GM21526 (cell line): ENCODE data around the gene KRT4.
"Not testable (repeated sequence)": the region's sequence is repeated elsewhere in the genome, so short reads cannot be mapped to it uniquely, and the experiment has no call there.

Experiments used
- ATAC-seq: cut with Tn5 transposase; IDR thresholded peaks from one replicate; pipeline ENCODE4 v1.9.1; 2021; ENCODE audit warnings: moderate library complexity; ENCODE audit not compliant: unreplicated experiment, low FRiP score

The KRT4 gene

DNA sequence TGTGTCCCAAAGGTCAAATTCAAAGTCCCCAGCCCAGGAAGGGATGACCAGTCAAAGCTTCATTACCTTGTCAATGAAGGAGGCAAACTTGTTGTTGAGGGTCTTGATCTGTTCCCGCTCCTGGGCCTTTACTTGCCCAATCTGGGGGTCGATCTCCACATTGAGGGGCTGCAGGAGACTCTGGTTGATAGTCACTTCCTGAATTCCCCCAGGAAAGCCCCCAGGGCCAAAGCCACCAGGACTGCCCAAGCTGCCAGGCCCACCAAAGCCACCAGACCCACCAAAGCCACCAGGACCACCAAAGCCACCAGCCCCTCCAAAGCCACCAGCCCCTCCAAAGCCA is 18.6 kb downstream of the KRT4 start:
- not testable (repeated sequence) for ATAC-seq

- ATAC-seq = no peak
These were observed 19.2 kb downstream of the KRT4 start for GRCh38 chr12:52794479-52795331.

DNA sequence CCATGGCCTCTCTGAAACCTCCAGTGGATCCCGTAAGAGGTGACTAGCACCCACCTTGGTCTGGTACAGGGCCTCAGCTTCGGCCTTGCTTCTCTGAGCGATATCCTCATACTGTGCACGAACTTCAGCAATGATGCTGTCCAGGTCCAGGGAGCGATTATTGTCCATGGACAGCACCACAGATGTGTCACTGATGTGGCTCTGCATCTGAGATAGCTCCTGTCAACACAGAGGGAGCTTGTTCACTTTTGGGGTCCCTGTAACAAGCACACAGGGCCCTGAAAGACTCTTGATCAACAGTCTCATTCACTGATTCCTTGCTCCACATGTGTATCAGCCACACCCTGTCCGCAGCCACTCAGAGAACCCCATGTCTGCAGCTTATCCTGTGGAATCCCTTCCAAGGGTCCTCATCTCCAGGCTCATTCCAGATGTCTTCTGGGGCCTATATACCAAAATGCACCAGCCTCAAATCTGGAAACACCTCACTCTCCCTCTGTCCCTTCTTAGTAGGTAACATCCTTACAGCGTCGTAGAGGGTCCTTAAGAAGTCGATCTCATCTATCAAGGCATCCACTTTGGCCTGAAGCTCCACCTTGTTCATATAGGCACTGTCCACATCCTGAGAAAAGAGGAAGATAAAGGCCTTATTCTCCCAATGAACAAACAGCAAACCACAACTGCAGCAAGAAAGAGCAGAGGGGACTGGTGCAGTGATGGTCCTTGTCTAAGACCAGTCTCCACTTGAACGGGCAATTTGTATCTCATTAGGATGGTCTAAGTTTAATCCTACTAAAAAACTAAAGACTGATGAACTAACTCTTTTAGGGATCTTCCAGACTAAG is 21.5 kb downstream of the KRT4 start:
- no peak for ATAC-seq

GRCh38 chr12:52791271-52792184 is 22.4 kb downstream of the KRT4 start:
- no peak for ATAC-seq

DNA sequence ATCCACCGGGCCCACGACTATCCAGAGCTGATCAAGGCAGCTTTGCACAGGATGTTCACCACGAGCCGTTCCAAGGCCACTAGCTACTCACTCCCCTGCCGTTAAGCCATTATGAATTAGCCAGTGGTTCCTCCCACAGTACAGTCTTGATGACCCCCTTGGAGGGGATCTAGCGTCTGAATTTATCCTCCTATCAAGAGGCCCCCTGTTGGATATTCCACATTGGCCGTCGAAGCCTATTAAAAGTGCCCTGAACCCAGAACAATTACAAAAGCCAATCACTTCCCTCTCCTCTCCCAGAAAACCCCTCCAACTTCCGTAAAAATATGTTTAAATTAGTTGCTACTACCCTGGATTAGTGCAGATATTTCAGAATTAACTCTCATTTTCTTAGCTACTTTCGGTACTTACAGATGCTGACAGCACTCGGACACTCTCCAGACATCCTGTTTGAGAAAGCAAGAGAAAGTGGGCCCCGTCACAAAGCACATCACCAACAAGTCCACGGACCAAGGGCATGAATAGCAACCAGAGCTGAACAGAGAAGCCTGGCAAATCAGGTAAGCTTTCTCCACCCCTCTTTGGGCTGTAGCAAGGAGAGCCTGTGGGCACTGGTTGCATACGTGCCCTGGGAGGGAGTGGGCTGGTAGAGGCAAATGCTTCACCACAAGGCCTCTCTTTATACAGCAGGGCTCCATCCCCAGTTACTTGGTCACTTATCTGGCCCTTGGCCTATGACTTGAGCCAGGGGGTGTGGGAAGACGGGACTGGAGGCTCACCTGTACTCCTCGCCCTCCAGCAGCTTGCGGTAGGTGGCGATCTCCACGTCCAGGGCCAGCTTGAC is 23.3 kb downstream of the KRT4 start:
- ATAC-seq = no peak

DNA sequence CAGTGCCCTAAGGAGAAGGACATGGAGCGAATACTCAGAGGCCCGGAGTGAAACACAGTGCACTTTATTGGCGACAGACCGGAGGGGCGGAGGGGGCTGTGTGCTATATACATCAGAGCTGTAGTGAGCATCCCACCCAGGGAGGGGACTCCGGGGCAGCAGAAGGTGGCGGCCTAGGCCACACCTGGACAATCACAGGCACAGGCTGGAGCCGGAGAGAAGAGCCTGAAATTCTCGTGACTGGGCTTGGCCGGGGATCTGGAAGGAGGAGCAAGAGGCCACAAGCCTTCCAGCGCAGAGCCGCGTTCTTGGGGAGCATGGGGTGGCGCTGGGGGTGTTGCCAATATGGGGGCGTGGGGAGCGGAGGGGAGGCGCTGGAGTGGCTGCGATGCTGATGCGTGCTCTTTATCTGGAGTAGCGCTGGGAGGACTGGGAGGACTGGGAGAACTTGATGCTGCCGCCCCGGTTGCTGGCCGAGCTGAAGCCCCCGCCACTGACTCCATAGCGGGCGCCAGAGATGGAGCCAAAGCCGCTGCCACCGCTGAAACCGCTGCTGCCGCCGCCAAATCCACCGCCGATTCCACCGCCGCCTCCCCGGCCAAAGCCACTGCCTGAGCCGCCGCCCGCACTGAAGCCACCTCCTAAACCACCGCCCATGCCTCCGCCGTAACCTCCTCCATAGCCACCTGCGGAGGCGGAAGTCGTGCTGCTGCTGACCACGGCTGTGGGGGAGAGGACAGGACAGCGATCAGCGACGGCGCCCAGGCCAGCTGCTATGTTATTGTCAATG is 24.1 kb downstream of the KRT4 start:
- ATAC-seq = no peak

- ATAC-seq = no peak
These were observed 24.9 kb downstream of the KRT4 start for GRCh38 chr12:52788876-52789636.

- ATAC-seq = no peak
These were observed 25.6 kb downstream of the KRT4 start for GRCh38 chr12:52788192-52788875.

DNA sequence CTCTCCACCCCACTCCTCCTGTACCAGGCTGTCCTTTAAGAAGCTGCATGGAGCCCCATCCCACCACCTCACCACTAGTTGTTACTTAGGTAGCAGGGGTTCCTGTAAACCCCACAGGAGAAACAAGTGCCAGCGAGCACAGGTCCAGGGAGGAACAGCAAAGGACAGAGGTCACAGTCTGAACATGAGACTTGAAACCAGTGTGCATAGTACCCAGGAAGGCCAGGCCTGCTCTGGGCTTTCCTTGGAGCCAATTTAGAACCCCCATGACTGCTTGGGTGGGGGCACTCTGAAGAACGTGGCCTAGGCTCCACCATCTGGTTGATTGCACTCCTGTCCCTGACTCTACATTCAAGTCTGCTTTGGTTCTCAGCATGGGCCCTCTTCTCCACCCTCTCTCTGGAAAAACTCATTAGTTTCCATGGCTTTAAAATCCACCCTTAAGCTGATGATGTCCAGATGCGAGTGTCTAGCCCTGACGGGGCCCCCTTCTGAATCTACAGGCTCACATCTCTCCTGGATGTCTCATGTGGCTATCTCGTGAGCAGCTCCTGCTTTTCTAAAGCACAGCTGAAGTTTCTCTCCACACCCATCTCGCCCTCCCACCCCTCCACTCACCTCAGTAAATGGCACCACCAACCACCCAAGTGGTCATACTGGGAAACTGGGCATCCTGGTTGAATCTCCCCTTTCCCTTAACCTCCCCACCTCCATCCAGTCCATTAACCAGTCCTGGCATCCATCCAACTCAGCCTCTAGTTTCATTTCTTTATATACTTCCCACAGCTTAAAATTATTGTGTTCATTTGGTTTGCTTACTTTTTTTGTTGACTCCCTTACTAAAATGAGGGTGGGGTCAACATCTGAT is 26.4 kb downstream of the KRT4 start:
- no peak for ATAC-seq

DNA sequence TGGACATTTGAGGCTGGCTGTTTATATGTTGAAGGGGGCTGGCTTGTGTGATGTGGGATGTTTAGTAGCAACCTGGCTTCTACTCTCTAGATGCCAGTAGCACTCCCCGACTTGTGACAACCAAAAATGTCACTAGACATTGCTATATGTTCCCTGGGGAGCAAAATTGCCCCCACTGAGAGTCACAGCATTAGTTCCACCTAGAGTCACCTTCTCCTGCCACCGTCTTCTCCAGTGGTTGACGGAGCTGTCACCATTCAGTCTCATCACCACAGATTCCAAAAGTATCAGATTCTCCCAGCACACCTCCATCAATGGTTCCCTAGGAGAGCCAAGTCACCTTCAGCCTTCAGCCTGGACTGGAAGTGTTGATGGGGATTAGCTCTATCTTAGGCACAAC is 29.0 kb downstream of the KRT4 start:
- no peak for ATAC-seq

DNA sequence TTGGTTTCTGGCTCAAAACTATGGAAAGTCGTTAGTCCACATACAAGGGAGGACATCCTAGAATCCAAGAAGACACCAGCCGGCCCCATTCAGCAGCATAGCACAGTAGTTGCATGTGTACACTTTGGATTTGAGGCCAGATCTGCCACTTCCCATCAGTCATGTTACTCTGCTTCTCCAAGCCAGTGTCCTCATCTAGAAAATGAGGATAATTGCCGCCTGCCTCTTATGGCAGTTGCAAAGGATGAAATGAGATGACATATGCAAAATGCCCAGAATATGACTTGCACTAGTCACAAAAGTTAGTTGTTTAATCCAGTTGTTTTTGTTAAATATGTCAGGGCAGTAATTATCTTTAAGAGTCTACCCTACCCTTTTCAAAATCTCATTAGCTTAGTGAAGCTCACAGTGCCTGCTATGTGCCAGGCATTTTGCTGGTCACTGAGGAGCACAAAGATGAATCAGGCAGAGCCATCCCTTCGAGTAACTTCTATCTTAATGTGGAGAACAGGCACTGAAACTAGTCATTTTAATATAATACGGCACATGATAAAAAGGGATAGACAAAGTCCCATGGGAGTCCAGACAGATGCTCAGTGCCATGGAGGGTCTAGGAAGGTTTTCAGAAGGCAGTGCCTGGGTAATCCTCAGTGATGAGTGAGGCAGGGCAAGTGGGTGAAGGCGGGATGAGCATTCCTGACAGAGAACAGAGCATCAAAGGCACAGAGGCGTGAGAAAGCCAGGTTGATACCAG is 30.2 kb downstream of the KRT4 start:
- no peak for ATAC-seq

GRCh38 chr12:52782502-52782901 is 31.4 kb downstream of the KRT4 start:
- ATAC-seq = no peak

- ATAC-seq = no peak
These were observed 32.4 kb downstream of the KRT4 start for GRCh38 chr12:52781399-52782082.

GRCh38 chr12:52779914-52780313 is 34.0 kb downstream of the KRT4 start:
- ATAC-seq = no peak

DNA sequence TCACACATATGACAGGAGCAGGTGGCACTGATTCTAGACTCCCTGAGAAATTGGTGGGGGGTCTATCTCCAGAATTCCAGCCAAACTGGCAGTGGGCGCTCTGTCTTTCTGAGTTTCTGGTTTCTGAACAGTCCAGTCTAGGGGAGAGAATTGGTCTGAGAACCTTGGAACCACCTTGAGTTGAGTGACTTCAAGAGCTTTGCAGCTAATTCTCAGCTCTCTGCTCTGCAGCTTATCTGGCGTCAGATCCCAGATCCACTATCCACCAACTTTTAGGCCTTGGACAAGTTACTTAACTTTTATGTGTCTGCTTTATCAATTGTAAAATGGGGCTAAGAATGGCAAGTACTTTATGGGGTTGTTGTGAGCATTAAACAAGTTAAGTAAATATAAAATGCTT is 35.1 kb downstream of the KRT4 start:
- no peak for ATAC-seq

DNA sequence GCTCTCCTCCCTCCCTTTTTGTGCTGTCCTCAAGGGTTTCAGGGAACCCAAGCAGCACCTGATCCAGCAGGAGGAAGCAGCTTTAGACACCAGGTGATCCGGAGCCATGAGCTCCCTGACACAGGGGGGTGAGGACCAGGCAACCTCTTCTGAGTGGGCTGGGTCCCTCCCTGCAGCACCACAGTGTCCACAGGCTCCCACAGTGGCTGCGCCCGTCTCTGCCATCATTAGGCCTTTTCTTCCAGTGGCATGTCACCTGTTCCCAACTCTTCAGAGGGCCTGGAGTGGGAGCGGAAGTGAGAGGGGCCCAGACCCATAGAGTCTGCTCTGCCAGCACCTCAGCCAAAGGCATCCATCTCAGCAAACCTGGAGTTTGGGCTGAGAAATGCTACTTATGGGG is 36.4 kb downstream of the KRT4 start:
- ATAC-seq = no peak
